ENCODE data around the gene C2CD3.
"Not testable (repeated sequence)": the region's sequence is repeated elsewhere in the genome, so short reads cannot be mapped to it uniquely, and the experiment has no call there.

Gene C2CD3

DNA sequence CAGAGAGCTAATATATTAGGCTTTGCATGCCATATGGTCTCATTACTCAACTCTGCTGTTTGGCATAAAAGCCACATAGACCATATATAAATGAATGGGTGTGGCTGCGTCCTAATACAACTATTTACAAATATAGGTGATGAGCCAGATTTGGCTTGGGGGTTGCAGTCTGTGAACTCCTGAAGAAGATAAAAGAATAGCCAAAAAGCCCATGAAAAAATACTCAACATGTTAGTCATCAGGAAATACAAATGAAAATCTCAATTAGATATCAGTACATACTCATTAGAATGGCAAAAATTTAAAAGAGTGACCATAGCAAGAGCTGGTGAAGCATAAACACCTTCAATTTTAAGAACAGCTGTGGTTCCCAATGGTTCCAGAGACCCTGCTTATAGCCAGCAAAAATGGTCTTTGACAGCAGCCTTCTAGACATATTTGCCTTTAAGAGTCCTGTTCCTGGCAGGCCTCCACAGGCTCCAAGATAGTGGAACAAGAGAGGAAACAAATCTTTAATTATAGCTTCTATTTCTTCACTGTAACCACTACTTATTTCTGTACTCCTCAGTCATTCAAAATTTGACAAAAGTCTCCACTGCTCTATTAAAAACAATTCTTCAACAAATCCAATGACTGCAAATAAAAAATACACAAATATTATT is 16.1 kb downstream of the C2CD3 start:
- DNase-seq = no peak

DNA sequence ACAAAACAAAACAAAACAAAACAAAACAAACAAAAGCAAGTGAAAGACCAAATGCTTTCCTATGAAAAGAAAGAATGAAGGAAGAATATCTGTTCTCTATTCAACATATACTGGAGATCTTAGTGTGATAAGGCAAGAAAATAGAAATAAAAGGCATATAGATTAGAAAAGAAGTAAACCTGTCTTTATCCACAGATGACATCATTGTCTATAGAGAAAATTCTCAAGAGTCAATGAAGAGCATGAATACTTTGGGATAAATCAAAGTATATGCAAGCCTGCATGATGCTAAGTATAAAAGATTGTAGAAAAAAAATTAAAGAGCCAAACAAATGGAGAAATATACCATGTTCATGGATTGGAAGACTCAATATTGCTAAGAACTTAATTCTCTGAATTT is 17.6 kb downstream of the C2CD3 start:
- DNase-seq = no peak

DNA sequence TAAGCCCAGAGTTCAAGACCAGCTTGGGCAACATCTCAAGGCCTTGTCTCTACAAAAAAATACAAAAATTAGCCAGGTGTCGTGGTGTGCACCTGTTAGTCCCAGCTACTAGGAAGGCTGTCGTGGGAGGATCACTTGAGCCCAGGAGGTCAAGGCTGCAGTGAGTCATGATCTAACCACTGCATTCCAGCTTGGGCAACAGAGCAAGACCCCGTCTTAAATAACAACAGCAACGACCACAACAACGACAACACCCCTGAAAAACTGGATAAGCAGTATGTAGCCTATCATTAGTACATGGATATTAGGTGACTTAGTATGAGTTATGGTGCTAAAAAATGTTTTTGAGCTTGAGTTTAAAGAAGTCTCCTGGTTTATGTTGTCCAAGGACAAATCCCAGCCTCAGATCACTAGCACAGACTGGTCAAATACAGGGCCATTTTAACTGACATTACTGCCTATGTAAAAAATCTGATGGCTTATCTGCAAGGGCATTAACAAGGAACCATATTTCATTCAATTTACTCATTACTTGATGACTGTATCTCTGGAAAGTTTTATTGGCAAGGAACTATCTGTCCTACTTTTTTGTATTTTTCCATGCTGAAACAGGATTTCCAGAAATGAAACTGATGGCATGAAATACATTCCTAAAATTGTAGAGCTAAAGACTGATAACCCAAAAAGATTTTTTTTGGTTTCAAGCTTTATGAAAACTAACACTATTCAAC is 23.4 kb downstream of the C2CD3 start:
- DNase-seq = no peak

DNA sequence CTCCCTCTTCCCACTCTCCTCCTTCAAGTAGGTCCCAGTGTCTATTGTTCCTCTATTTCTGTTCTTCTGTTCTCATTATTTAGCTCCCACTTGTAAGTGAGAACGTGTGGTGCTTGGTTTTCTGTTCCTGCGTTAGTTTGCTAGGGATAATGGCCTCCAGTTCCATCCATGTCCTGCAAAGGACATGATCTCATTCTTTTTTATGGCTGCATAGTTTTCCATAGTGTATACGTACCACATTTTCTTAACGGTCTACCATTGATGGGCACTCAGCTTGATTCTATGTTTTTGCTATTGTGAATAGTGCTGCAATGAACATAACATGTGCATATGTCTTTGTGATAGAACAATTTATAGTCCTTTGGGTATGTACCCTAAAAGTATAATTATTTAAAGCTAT is 26.2 kb downstream of the C2CD3 start:
- DNase-seq = no peak

DNA sequence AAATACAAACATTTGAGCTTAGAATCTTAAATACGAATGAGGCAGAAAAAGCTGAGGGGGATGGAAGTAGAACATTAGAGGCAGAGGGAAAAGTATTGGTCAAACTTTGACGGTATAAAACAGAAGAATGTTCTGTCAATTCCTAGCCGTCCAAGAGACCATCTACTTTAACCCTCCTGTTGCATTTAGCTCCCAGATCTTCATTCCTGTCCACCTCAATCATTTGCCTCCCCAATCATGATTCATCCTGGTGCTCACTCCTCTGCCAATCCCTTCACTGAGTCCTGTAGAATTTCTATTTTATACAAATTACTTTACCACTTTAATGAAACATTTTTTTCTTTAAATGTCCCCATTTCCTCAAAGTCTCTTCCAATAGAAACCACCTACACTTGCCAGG is 28.2 kb downstream of the C2CD3 start:
- DNase-seq = no peak

DNA sequence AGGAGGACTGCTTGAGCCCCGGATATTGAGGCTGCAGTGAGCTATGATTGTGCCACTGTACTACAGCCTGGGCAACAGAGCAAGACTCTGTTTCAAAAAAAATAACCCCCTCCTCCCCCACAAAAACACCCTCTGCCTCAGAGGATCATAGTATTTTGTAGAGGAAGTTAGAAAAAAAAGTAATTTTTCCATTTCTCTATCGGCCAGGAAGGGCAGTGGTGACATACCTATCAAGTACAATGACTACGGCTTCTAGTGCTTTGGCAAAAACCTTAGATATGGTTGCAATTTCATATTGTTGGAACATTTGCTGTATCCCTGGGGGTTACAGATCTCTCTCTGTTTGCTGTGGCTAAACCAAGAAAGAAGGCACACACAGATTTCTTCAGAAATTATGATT is 28.9 kb downstream of the C2CD3 start:
- DNase-seq = no peak

DNA sequence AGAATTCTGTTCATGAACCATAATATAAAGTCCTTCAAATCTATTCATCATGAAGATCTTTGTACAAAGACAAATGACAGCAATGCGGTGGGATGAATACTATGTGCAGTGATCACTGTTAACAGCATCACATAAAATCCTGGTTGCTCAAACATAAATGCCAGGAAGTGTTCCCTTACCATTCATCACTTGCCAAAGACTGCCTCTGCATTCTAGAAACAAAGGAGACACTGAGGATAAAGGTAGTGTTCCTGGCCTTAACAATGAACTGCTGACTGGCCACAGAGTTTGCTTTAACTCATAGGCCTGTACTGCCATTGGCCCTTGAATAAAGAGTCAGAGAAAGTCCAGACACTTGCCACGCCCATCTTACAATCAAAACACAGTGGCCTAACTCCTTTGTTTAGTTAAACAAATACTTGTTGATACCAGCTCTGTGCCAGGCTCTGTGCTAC is 29.5 kb downstream of the C2CD3 start:
- no peak for DNase-seq

DNA sequence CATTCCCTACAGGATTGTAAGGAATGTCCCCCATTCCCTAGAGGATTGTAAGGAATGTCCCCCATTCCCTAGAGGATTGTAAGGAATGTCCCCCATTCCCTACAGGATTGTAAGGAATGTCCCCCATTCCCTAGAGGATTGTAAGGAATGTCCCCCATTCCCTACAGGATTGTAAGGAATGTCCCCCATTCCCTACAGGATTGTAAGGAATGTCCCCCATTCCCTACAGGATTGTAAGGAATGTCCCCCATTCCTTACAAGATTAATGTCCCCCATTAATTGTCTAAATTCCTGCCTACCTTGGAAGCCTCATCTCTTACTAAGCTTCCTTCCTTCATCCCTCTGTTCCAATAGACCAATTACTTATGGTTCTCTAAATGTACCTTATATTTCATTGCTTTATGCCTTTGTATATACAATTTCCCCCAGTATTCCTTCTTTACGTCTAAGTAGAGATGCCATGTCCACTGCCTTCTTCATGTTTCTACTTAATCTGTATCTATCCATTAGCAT is 30.8 kb downstream of the C2CD3 start:
- not testable (repeated sequence) for DNase-seq

DNA sequence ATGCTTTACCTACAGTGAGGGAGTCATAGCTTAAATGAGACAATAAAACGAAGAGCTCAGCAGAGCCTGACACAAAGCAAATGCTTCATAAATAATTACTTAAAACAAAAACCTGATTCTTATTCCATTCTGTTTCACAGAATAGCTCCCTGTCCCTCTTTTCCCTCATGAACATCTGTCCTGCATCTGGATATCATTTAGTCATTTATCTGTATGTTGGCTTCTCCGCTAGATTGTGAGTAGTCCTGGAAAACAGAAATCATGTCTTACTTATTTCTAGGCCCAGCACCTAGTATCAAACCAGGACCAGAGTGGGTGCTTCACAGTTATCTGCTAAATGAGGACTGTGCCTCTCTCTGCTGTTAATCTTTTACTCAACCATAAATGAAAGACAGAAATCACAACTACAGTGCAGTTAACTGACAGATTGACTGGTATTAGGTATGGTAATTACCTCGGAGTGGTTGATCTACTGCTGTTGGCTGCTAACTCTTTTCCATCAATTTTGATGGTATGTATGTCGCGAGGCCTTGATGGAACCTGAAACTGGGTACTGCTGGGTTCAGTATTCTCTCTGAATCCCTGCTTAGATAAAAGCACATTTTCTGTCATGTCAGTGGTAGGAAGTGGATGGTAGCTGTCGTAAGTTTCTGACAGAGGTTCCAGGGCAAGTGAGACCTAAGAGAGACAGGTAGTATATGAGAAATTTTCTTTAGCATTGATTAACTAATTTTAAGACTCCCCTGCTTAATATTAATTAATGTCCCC is 31.5 kb downstream of the C2CD3 start:
- no peak for DNase-seq

DNA sequence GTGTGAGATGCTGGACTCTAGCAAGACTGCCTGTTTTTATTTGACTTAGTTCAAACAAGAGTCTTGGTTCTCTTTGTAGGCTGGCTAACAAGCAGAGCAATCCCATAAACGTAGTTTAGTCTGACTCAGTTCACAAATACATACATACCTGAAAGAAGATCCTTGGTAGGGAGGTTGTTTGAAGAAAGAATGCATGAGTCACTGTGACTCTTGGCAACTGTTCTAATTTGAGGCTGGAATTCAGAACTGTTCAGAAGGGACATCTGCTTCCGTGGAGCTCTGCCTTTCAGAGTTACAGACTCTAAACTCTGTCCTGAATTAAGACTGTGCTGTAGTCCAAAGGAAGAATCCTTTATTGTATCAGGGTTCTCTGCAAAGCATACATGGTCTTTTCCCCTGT is 32.2 kb downstream of the C2CD3 start:
- DNase-seq = peak; percentile 26

DNA sequence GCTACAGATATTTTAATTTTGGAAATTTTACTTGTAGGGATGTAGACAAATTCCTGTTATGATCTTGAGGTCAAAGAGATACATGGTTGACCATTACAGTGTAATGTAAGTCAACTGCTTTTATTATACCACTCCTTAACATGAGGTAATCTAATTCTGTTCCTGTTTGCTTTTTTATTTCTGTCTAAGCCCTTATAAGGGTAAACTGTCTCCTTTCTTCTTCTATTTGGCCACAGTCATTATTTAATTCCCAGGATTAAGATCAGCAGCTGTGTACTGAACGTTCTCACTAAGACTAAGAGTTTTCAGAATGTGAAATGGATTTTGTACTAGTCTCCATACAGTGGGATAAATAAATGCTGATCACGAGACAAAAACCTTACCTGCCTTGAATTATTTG is 32.8 kb downstream of the C2CD3 start:
- DNase-seq = no peak

DNA sequence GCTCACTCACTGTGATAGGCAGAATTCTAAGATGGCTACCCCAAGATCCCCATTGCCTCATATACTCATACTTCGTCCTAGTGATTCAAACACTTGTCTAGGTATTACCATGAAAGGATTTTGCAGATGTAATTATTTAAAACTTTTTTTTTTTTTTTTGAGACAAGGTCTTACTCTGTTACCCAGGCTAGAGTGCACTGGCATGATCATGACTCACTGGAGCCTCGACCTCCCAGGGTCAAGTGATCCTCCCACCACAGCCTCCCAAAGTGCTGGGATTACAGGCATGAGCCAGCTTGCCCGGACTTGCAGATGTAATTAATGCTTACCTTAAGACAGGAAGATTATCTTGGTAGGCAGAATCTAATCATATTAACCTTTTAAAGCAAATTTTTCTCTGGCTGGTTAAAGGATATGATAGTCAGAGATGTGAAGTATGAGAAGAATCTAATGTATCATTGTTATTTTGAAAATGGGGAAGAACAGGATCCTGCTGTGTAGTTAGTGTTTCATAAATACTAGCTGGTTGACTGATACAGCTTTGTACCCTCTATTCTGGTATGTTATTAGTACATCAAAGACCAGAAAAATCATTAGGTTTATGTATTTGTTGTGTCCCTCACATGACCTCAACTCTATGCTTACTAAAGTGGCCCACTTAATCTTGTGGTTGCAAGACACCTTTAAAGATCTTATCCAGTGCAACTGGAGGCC is 35.5 kb downstream of the C2CD3 start:
- DNase-seq = no peak

DNA sequence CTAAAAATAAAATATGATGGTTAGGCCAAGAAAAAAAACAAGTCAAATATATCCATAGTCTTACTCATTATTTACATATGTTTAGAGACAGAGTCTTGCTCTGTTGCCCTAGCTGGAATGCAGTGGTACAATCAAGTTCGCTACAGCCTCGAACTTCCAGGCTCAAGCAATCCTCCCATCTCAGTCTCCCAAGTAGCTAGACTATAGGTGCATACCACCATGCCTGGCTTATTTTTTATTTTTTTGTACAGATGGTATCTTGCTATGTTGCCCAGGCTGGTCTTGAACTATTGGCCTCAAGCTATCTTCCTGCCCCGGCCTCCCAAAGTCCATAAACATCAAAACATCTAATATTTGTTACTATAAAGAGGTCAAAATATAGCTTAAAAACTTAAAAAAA is 36.1 kb downstream of the C2CD3 start:
- DNase-seq = no peak

DNA sequence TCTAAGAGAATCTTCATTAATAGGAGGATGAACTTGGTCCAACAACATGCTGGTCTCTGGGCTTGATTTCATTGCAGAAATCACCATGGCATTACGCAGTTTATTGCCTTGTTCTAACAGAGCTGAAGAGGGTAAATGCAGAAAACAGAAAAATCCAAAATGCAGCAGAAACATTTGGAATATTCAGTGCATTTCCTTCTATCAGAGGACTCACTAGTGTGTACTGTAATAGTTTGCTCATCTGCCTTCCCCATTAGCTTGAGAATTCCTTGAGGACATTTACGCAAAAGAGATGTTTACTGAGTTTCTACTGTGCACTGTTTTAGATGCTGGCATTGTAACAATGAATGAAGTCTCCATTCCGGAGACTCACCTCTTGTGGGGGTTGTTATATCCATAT is 37.4 kb downstream of the C2CD3 start:
- no peak for DNase-seq

DNA sequence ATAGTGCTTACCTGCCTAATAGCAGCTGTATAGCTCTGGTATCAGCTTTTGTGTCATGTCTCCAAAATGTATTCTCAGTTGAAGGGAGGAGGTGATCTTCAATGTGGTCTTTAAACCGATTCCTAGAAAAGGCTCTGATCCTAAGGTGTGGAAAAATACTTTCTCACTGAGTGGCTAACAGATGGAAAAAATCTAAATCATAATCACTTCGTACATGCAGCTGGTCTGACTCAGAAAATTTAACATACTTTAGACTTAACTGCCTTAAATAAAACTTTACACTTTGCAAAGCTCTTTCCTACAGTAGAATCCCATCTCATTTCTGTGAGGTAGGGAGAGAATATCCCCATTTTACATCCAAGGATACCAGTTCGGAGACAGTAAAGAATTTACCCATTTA is 38.0 kb downstream of the C2CD3 start:
- DNase-seq = no peak

DNA sequence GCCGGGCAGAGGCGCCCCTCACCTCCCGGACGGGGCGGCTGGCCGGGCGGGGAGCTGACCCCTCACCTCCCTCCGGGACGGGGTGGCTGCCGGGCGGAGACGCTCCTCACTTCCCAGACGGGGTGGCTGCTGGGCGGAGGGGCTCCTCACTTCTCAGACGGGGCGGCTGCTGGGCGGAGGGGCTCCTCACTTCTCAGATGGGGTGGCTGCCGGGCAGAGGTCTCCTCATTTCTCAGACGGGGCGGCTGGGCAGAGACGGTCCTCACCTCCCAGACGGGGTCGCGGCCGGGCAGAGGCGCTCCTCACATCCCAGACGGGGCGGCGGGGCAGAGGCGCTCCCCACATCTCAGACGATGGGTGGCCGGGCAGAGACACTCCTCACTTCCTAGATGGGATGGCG is 41.7 kb downstream of the C2CD3 start:
- DNase-seq = not testable (repeated sequence)

DNA sequence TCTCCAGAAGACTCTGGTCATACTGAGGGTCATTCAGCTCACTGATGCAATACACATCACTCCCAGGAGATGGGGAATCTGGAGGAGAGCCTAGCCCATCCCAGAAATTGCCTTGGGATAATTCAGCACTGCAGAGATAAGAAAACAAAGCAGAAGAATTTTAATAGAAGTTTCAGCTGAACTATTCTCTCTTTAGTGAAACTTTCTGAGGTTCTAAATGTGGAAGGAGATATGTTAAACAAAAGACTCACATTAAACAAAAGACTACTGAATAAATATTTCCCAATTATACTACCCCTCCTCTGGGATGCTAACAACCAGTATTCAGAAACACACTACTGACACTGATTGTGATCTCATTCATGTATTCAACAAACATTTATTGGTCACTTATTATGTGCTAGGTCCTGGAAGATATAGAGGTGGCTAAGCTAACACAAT is 47.8 kb downstream of the C2CD3 start:
- no peak for DNase-seq

DNA sequence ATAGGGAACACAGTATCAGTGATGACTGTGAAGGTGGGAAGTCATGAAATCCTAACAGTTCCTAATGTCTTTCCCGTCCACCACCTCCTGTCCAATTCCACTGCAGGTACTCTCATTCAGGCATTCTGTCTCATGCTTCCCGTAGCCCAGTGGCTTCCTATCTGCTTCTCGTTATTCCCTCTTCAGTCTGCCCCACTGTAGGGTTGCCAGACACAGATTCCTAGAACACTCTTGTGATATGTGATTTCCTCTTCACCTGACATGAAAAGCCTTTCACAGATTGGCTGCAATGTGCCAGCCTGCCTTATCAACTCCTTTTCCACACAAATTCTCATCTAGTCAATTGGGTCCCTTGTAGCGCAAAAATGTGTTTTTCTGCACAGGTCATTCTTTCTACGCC is 49.0 kb downstream of the C2CD3 start:
- no peak for DNase-seq

DNA sequence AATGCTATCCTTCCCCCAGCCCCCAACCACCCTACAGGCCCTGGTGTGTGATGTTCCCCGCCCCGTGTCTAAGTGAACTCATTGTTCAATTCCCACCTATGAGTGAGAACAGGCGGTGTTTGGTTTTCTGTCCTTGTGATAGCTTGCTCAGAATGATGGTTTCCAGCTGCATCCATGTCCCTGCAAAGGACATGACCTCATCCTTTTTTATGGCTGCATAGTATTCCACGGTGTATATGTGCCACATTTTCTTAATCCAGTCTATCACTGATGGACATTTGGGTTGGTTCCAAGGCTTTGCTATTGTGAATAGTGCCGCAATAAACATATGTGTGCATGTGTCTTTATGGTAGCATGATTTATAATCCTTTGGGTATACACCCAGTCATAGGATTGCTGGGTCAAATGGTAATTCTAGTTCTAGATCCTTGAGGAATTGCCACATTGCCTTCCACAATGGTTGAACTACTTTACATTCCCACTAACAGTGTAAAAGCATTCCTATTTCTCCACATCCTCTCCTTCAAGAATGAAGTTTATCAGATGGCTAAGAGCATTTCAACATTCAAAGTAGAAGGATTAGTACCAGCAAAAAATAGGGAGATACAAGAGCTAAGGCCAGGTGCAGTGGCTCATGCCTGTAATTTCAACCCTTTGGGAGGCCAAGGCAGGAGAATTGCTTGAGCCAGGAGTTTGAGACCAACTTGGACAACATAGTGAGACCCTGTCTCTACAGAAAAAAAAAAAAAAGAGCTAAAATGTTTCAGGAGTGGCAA is 50.4 kb downstream of the C2CD3 start:
- DNase-seq = not testable (repeated sequence)

DNA sequence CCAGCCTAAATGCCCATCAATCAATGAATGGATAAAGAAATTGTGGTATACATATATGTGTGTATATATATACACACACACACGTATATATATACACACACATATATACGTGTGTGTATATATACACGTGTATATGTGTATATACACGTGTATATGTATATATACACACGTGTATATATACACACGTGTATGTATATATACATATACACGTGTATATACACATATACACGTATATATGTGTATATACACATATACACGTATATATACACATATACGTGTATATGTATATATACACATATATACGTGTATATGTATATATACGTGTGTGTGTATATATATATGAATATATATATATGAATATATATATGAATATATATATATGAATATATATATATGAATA is 54.1 kb downstream of the C2CD3 start:
- no peak for DNase-seq

DNA sequence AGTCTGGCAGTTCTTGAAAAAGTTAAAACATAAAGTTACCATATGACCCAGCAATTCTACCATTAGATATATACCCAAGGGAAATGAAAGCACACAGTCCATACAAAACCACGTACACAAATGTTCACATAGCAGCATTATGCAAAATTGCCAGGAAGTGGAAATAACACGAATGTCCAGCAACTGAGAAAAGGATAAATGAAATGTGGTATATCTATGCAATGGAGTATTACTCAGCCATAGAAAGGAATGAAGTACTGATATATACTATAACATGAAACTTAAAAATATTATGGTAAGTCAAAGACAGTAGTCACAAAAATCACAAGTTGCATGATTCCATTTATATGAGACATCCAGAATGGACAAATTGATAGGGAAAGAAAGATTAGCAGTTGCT is 57.9 kb downstream of the C2CD3 start:
- DNase-seq = no peak

DNA sequence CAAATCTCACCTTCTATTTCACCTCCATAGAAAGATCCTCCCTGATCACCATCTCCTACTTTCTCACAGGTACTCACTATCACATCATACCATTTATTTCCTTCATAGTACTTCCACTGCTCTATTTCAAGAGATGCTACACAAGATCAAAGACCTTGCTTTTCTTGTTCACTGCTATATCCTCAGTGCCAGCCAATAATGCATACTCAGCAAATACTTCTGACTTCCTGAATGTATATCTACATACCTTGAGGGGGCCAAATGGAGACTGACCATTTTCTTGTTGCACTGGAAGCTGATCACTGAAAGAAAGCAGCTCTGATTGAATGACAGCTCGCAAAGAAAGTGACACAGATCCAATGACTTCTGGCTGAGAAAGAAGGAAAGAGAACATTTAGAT is 64.7 kb downstream of the C2CD3 start:
- no peak for DNase-seq

Measured in midbrain (tissue), 1 donor.